Measurements from ENCODE around the gene EIF4G1. TPM values are rescaled to one million over a fixed set of nuclear protein-coding genes. Genes with fewer than 3 reads are reported as not detected.

The EIF4G1 gene
- total and polyA plus RNA-seq, 2 of the 8 experiments (the other 6 are each of a cell fraction or from before 2014, with no cell fraction given), result 318 to 473 TPM

- no peak overlapping the region for H4K5ac ChIP-seq (ENCODE audit: insufficient read length, low read depth, low read length)
- H4K91ac ChIP-seq (replicated peaks; ENCODE audit: insufficient read length, low read length), result no peak overlapping the region
- H2BK15ac ChIP-seq (ENCODE audit: low read length), result no peak overlapping the region
- H3K9ac ChIP-seq (replicated peaks in 1 of 4; ENCODE audit: extremely low read depth in 1 of 4, low read depth in 3 of 4, low read length in 3 of 4), result no peak overlapping the region
- peaks cover 18% of the 10 kb centered on the region for H3K23me2 ChIP-seq (ENCODE audit: low read depth, low read length)
- no peak overlapping the region for H2BK20ac ChIP-seq (ENCODE audit: low read length)
- H3K9me3 ChIP-seq (ENCODE audit: insufficient read depth in 2 of 2, low read depth in 1 of 2, low read length in 1 of 2), result no peaks in the 10 kb centered on the region
- H3K4ac ChIP-seq (replicated peaks; ENCODE audit: insufficient read length, low read depth, low read length), result no peak overlapping the region
- FAIRE-seq (no peak), DNase-seq (ENCODE audit: low read depth in 1 of 2, low spot score in 2 of 2) (no peak)
- H2AFZ ChIP-seq (ENCODE audit: low read length), result no peak overlapping the region
- peaks cover 3 to 18% (median 12%) of the 10 kb centered on the region in 4 experiments for H3K4me1 ChIP-seq (replicated peaks in 1 of 4; ENCODE audit: control insufficient read depth in 3 of 4, insufficient read depth in 4 of 4, low read length in 3 of 4)
- no peak overlapping the region for H3K23ac ChIP-seq (ENCODE audit: insufficient read length)
- H3K4me3 ChIP-seq (ENCODE audit: extremely low read depth in 1 of 4, insufficient read depth in 2 of 4, low read depth in 3 of 4, low read length in 4 of 4), result no peak overlapping the region
- H3K79me1 ChIP-seq (ENCODE audit: low read depth, low read length), result no peaks in the 10 kb centered on the region
- H3K79me2 ChIP-seq (ENCODE audit: control insufficient read depth in 1 of 2, insufficient read depth in 2 of 2, low read length in 2 of 2), result no peaks in the 10 kb centered on the region; a peak in 1 of 4 replicates
- H3K56ac ChIP-seq (replicated peaks; ENCODE audit: insufficient read length, low read depth, low read length), result no peak overlapping the region
- peaks cover 4 to 10% of the 10 kb centered on the region in 2 experiments for H4K20me1 ChIP-seq (replicated peaks in 1 of 2; ENCODE audit: control insufficient read depth in 1 of 2, insufficient read depth in 2 of 2, low read length in 2 of 2)
- H2BK5ac ChIP-seq (ENCODE audit: low read depth, low read length), result no peak overlapping the region
- ChIA-PET CTCF (ENCODE audit: partially characterized antibody) (interaction anchor here (0.7 to 7.1 kb wide), 5 partner anchors 11 to 184 kb away, joined by 3 to 47 read pairs (median 5); no protein-coding TSS in a partner anchor), POLR2A (ENCODE audit: partially characterized antibody) (interaction anchor here (0.6 to 1.0 kb wide), 2 partner anchors 9 to 1332 kb away, joined by 3 to 4 read pairs; no protein-coding TSS in a partner anchor)
- no peak overlapping the region for H3K18ac ChIP-seq (ENCODE audit: extremely low read depth, low read length)
- H2AK5ac ChIP-seq (ENCODE audit: low read depth, low read length), result no peak overlapping the region
- no peak overlapping the region for H2BK120ac ChIP-seq (replicated peaks; ENCODE audit: low read depth, low read length)
- H3K14ac ChIP-seq (ENCODE audit: insufficient read length), result no peak overlapping the region
- no peak overlapping the region for H3K4me2 ChIP-seq (ENCODE audit: insufficient read depth in 1 of 2, low read depth in 2 of 2, low read length in 2 of 2)
- no peak overlapping the region for H2BK12ac ChIP-seq (ENCODE audit: low read depth, low read length)
- H3K27ac ChIP-seq (ENCODE audit: low read depth, low read length), result no peak overlapping the region
- peaks cover 7 to 33% (median 24%) of the 10 kb centered on the region in 4 experiments; a peak in 6 of 8 replicates for H3K36me3 ChIP-seq (ENCODE audit: control insufficient read depth in 2 of 4, insufficient read depth in 4 of 4, low read length in 3 of 4)
- peaks cover 0 to 8% (median 3%) of the 10 kb centered on the region in 4 experiments; a peak in 3 of 7 replicates for H3K27me3 ChIP-seq (replicated peaks in 1 of 4; ENCODE audit: control insufficient read depth in 3 of 4, extremely low read depth in 1 of 4, insufficient read depth in 3 of 4, low read length in 3 of 4)
- H4K8ac ChIP-seq (ENCODE audit: extremely low read depth, insufficient read depth, low read length), result no peak overlapping the region; the same call in 1 of the 2 replicates
- 86% methylated on average over 12 of the region's 24 CpGs; no CpG with 5 or more reads in 1 of the 2 experiments for whole genome bisulfite sequencing, 2 experiments (ENCODE audit: extremely low coverage in 1 of 2, insufficient coverage in 1 of 2, insufficient read length in 1 of 2, insufficient replicate concordance in 2 of 2, low coverage in 1 of 2, low lambda C conversion rate in 2 of 2, missing lambda C conversion rate in 1 of 2)
- TF ChIP-seq BCL11A (IDR thresholded peaks at IDR 0.05; ENCODE audit: low read depth in 2 of 2, low read length in 2 of 2) (no peak), SUZ12 (IDR thresholded peaks at IDR 0.05; ENCODE audit: low read length) (no peak), POU5F1 (IDR thresholded peaks at IDR 0.05; ENCODE audit: low read depth, low read length) (no peak), ASH2L (IDR thresholded peaks at IDR 0.05; ENCODE audit: low read length) (no peak), HDAC6 (IDR thresholded peaks at IDR 0.05; ENCODE audit: low read depth, low read length) (no peak), RFX5 (IDR thresholded peaks at IDR 0.05; ENCODE audit: borderline replicate concordance, low read depth, low read length) (no peak), BRCA1 (IDR thresholded peaks at IDR 0.05; ENCODE audit: low read depth, low read length) (no peak), EP300 (IDR thresholded peaks at IDR 0.05; ENCODE audit: borderline replicate concordance in 1 of 2, low read depth in 2 of 2, low read length in 2 of 2) (no peak), JUND (IDR thresholded peaks at IDR 0.05; ENCODE audit: low read length) (no peak), E2F6 (IDR thresholded peaks at IDR 0.05) (no peak), CBX5 (IDR thresholded peaks at IDR 0.05; ENCODE audit: low read depth, low read length) (no peak)
These were observed 43.1 kb downstream of the EIF4G1 start for GRCh38 chr3:184357248-184358123.

Measured in H1 (cell line).